K562 (cell line): ENCODE results near the gene LNX2. TPM values are rescaled to one million over a fixed set of nuclear protein-coding genes. Genes with fewer than 3 reads are reported as not detected.

ENCODE experiments used
- ATAC-seq: fragments of 200-7000 bp; cut with Tn5 transposase; 3 replicates; pipeline ENCODE4 v1.9.1; 2020; ENCODE audit warnings: moderate library complexity
- BruUV-seq: library from RNA; stranded (reverse); fragments of 400-500 nt; replicated peaks from 2 replicates; lab custom pipeline; 2021; lab: Mats Ljungman, UMichigan
- CTCF ChIA-PET: fragments of 300-600 bp; formaldehyde crosslinking; extraction: SDS; loops from one replicate; lab custom pipeline; 2021; ENCODE audit warnings: low intra/inter-chr PET ratio; lab: Yijun Ruan, JAX
- POLR2A ChIA-PET: fragments of 300-600, 350-650 bp; sonication (Branson Sonifier 250); formaldehyde crosslinking; extraction: SDS; loops from one replicate; lab custom pipeline; 2021; ENCODE audit warnings: antibody characterized with exemption, inconsistent platforms; lab: Yijun Ruan, JAX
- DNase-seq, 4 experiments: peaks; one replicate each; pipeline versions ENCODE4 v3.0.0 to v3.0.0-alpha.2; 2011 to 2018; ENCODE audit warnings: low spot score in 3 of 4, mixed read lengths in 3 of 4; ENCODE audit errors: extremely low read depth in 1 of 4
- FAIRE-seq: peaks from 2 replicates; lab custom pipeline; 2011; peaks lifted over from hg19 to GRCh38; lab: Jason Lieb, UNC
- H2AFZ ChIP-seq: 2 replicates; pipeline ENCODE4 v1.6.0; 2011; ENCODE audit warnings: low read depth, low read length, control low read depth, inconsistent platforms
- H3K27ac ChIP-seq: fragments of 200-600 bp; 3 replicates; pipeline ENCODE4 v1.8.0; 2011; ENCODE audit warnings: low read depth, mild to moderate bottlenecking, control low read depth, inconsistent platforms, low read length, moderate library complexity, mixed read lengths; ENCODE audit errors: extremely low read depth
- H3K27me3 ChIP-seq, 2 experiments: fragments of 300-600 bp in 1 of 2; 2 replicates in 1 of 2; 3 replicates in 1 of 2; pipeline versions ENCODE4 v1.6.0 to v1.8.0; 2011; ENCODE audit warnings: inconsistent platforms in 2 of 2, low read length in 2 of 2, mild to moderate bottlenecking in 1 of 2, mixed read lengths in 1 of 2, moderate library complexity in 1 of 2; ENCODE audit not compliant: control insufficient read depth in 2 of 2, insufficient read depth in 2 of 2
- H3K36me3 ChIP-seq: fragments of 300-600 bp; 3 replicates; pipeline ENCODE4 v1.8.0; 2011; ENCODE audit warnings: mild to moderate bottlenecking, low read length, inconsistent platforms; ENCODE audit not compliant: control insufficient read depth, insufficient read depth
- H3K4me1 ChIP-seq, 2 experiments: fragments of 200-600 bp in 1 of 2; replicated peaks in 1 of 2; 2 replicates in 1 of 2; 3 replicates in 1 of 2; pipeline versions ENCODE4 v1.5.1 to v1.8.0; 2011; ENCODE audit warnings: inconsistent platforms in 2 of 2, low read length in 2 of 2, mild to moderate bottlenecking in 1 of 2, mixed read lengths in 1 of 2, moderate library complexity in 1 of 2; ENCODE audit not compliant: control insufficient read depth in 2 of 2, insufficient read depth in 2 of 2
- H3K4me2 ChIP-seq: 2 replicates; pipeline ENCODE4 v1.6.1; 2011; ENCODE audit warnings: low read length, control low read depth, inconsistent platforms, mixed read lengths; ENCODE audit not compliant: insufficient read depth
- H3K4me3 ChIP-seq: fragments of 200-600 bp; sonication (generic), shearing (Covaris generic); 2 replicates; pipeline ENCODE4 v1.5.1; 2016; ENCODE audit warnings: control low read depth, inconsistent platforms
- H3K79me2 ChIP-seq: fragments of 200-600 bp; 3 replicates; pipeline ENCODE4 v1.8.0; 2011; ENCODE audit warnings: low read length, inconsistent platforms; ENCODE audit not compliant: control insufficient read depth, insufficient read depth
- H3K9ac ChIP-seq, 2 experiments: 2 replicates each; pipeline versions ENCODE4 v1.6.0 to v1.6.1; 2011; ENCODE audit warnings: low read depth in 2 of 2, low read length in 2 of 2, control low read depth in 1 of 2, inconsistent platforms in 1 of 2, mild to moderate bottlenecking in 1 of 2, mixed read lengths in 1 of 2; ENCODE audit not compliant: insufficient read depth in 1 of 2
- H3K9me1 ChIP-seq: one replicate; pipeline ENCODE4 v1.6.0; 2011; ENCODE audit warnings: inconsistent platforms, mild to moderate bottlenecking, low read length, moderate library complexity; ENCODE audit not compliant: control insufficient read depth, insufficient read depth
- H3K9me3 ChIP-seq: replicated peaks from 2 replicates; pipeline ENCODE4 v1.5.1; 2011; ENCODE audit warnings: low read depth, low read length, inconsistent platforms; ENCODE audit not compliant: control insufficient read depth, insufficient read depth
- H4K20me1 ChIP-seq: replicated peaks from 2 replicates; pipeline ENCODE4 v1.6.1; 2011; ENCODE audit warnings: low read length, inconsistent platforms, mixed read lengths; ENCODE audit not compliant: control insufficient read depth, insufficient read depth
- EHMT2 ChIP-seq: fragments of 450-650 bp; IDR thresholded peaks from 2 replicates; pipeline ENCODE4 v1.6.1; 2018; ENCODE audit warnings: antibody characterized with exemption
- ILK ChIP-seq: fragments of 450-650 bp; IDR thresholded peaks from 2 replicates; pipeline ENCODE4 v1.6.1; 2016; ENCODE audit warnings: missing genetic modification characterization, low read depth, mild to moderate bottlenecking, missing compliant biosample characterization, moderate library complexity, borderline replicate concordance
- KHSRP ChIP-seq: fragments of 450-650 bp; IDR thresholded peaks from 2 replicates; pipeline ENCODE4 v1.6.1; 2017
- OTX1 ChIP-seq: fragments of 450-650 bp; formaldehyde crosslinking; IDR thresholded peaks from 2 replicates; pipeline ENCODE4 v1.4.0; 2022; ENCODE audit warnings: mild to moderate bottlenecking
- SIX5 ChIP-seq, 2 experiments: IDR thresholded peaks; 2 replicates each; pipeline ENCODE4 v1.6.1; 2011; ENCODE audit warnings: low read length in 2 of 2, borderline replicate concordance in 1 of 2, low read depth in 1 of 2, mild to moderate bottlenecking in 1 of 2, moderate library complexity in 1 of 2; ENCODE audit not compliant: insufficient read depth in 1 of 2
- SOX6 ChIP-seq: fragments of 450-650 bp; IDR thresholded peaks from 2 replicates; pipeline ENCODE4 v1.6.1; 2014; ENCODE audit warnings: mild to moderate bottlenecking
- ZFPM2 ChIP-seq: fragments of 250-450 bp; sonication (Bioruptor Pico); IDR thresholded peaks from 2 replicates; pipeline ENCODE4 v1.5.1; 2022; ENCODE audit warnings: mild to moderate bottlenecking
- ZKSCAN3 ChIP-seq: fragments of 250-450 bp; sonication (Bioruptor Pico); IDR thresholded peaks from 2 replicates; pipeline ENCODE4 v1.4.0; 2020
- WGBS: fragments of 100-300 bp; shearing (Covaris generic); methylation state at CpG from one replicate; pipeline ENCODE4 v1.1.6; 2016; ENCODE audit warnings: low coverage, mixed read lengths; ENCODE audit not compliant: insufficient coverage; ENCODE audit errors: missing lambda C conversion rate; 5-methylcytosine and 5-hydroxymethylcytosine counted together
- in situ Hi-C: fragments of 300-500 bp; cut with MboI; formaldehyde crosslinking; loops from 4 replicates; pipeline ENCODE4 v1.15.0; 2018; ENCODE audit warnings: inconsistent platforms, mixed read lengths
- intact Hi-C: fragments of 100-400 bp; cut with micrococcal nuclease; formaldehyde crosslinking; loops from 2 replicates; pipeline ENCODE4 v1.14.2; 2022
- polyA plus RNA-seq, 8 experiments: library from polyadenylated mRNA; depleted of rRNA in 4 of 8; stranded (reverse) in 5 of 8; unstranded in 3 of 8; fragments of >200 nt; fragmentation: Nextera tagmentation in 2 of 8; fragmentation: Illumina TruSeq in 1 of 8; extraction: Ambion mirVana in 2 of 8; extraction: Trizol in 1 of 8; gene quantifications; 2 replicates each; pipeline versions ENCODE4 v1.2.1 to v1.2.3, GENCODE V29; 2011 to 2014; ENCODE audit warnings: inconsistent platforms in 1 of 8, missing spikeins in 1 of 8
- total RNA-seq, 7 experiments: library from RNA; depleted of rRNA in 6 of 7; stranded (reverse); fragments of >200 nt in 6 of 7; fragmentation: Illumina TruSeq in 2 of 7; extraction: Trizol in 2 of 7; gene quantifications; 2 replicates each; pipeline versions ENCODE4 v1.2.1 to v1.2.3, GENCODE V29; 2011 to 2021; ENCODE audit warnings: low replicate concordance in 1 of 7
- TF ChIP-seq, protein P1 (sequence below), 2 experiments: fragments of 250-450 bp in 1 of 2; fragments of 450-650 bp in 1 of 2; sonication (Bioruptor Pico) in 1 of 2; IDR thresholded peaks; 2 replicates each; pipeline versions ENCODE4 v1.6.1 to v1.8.0; 2016 to 2021; ENCODE audit warnings: mild to moderate bottlenecking in 2 of 2, moderate library complexity in 2 of 2, missing compliant biosample characterization in 1 of 2, missing genetic modification characterization in 1 of 2

The LNX2 gene
- total and polyA plus RNA-seq, 9 of the 15 experiments (the other 6 are each of a cell fraction or from before 2014, with no cell fraction given) = 1.5 to 5.5 (median 4.0) TPM

- TF ChIP-seq SIX5 (IDR thresholded peaks at IDR 0.05; ENCODE audit: borderline replicate concordance in 1 of 2, insufficient read depth in 1 of 2, low read depth in 1 of 2, low read length in 2 of 2) = no peak
- TF ChIP-seq ILK = no peak
- TF ChIP-seq KHSRP = no peak
- no peak for TF ChIP-seq SOX6
- TF ChIP-seq, all 486 proteins: peak for 0
These were observed 49.4 kb downstream of the LNX2 start (continued) for GRCh38 chr13:27570906-27571305.

GRCh38 chr13:27569405-27569804 lies 50.9 kb downstream of the LNX2 start:
- intact Hi-C loops = no loop called here
- ChIA-PET POLR2A (no interaction called here), CTCF (no interaction called here)
- H3K36me3 ChIP-seq = peaks cover 22% of the 10 kb centered on the region; the same call in 1 of the 3 replicates
- H3K9ac ChIP-seq = no peak overlapping the region
- H3K4me2 ChIP-seq = no peak overlapping the region
- no peak overlapping the region for H3K4me3 ChIP-seq
- 89% methylated on average over 2 of the region's 4 CpGs for WGBS
- no peaks in the 10 kb centered on the region for H4K20me1 ChIP-seq
- no peaks in the 10 kb centered on the region for H3K79me2 ChIP-seq
- no peak for DNase-seq
- H2AFZ ChIP-seq = no peak overlapping the region
- no TSS peak for BruUV-seq
- H3K4me1 ChIP-seq = no peaks in the 10 kb centered on the region
- no peak overlapping the region for H3K27ac ChIP-seq
- no peaks in the 10 kb centered on the region; the same call in 1 of the 2 replicates for H3K9me3 ChIP-seq
- no peaks in the 10 kb centered on the region for H3K27me3 ChIP-seq
- no peak for ATAC-seq
- no peak for FAIRE-seq
- TF ChIP-seq EHMT2 (no peak), OTX1 (CRISPR knock-in tag) (no peak), ZKSCAN3 (no peak), ZFPM2 (CRISPR knock-in tag) (no peak)
- TF ChIP-seq, protein P1, sequence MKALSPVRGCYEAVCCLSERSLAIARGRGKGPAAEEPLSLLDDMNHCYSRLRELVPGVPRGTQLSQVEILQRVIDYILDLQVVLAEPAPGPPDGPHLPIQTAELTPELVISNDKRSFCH (CRISPR knock-in tag; IDR thresholded peaks at IDR 0.05) = no peak
- TF ChIP-seq, protein P1 (tag; IDR thresholded peaks at IDR 0.05) = no peak
- no peaks in the 10 kb centered on the region for H3K9me1 ChIP-seq
- in situ Hi-C loops = no loop called here
